Measurements from ENCODE around the gene TYRP1.

- TF ChIP-seq, protein P1, sequence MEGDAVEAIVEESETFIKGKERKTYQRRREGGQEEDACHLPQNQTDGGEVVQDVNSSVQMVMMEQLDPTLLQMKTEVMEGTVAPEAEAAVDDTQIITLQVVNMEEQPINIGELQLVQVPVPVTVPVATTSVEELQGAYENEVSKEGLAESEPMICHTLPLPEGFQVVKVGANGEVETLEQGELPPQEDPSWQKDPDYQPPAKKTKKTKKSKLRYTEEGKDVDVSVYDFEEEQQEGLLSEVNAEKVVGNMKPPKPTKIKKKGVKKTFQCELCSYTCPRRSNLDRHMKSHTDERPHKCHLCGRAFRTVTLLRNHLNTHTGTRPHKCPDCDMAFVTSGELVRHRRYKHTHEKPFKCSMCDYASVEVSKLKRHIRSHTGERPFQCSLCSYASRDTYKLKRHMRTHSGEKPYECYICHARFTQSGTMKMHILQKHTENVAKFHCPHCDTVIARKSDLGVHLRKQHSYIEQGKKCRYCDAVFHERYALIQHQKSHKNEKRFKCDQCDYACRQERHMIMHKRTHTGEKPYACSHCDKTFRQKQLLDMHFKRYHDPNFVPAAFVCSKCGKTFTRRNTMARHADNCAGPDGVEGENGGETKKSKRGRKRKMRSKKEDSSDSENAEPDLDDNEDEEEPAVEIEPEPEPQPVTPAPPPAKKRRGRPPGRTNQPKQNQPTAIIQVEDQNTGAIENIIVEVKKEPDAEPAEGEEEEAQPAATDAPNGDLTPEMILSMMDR (IDR thresholded peaks at IDR 0.05): no peak
- TF ChIP-seq POLR2A (IDR thresholded peaks at IDR 0.05): no peak
Measured at GRCh38 chr9:12656803-12657202, 36.4 kb upstream of the TYRP1 start.

Measured in esophagus squamous epithelium (tissue), 4 donors.